GM12873 (cell line): Measurements from ENCODE around the gene SOCS6.

ENCODE experiments used
- CTCF ChIP-seq: IDR thresholded peaks from 2 replicates; pipeline ENCODE4 v1.5.1; 2012; ENCODE audit warnings: low read depth, mild to moderate bottlenecking, moderate library complexity, low read length, control low read depth; ENCODE audit not compliant: insufficient read depth; ENCODE audit errors: missing control alignments

Gene SOCS6

GRCh38 chr18:70326255-70326654, 37.4 kb downstream of the SOCS6 start:
- no peak for TF ChIP-seq CTCF

GRCh38 chr18:70328169-70328568, 39.3 kb downstream of the SOCS6 start:
- TF ChIP-seq CTCF, result no peak

GRCh38 chr18:70329071-70329470, 40.2 kb downstream of the SOCS6 start:
- TF ChIP-seq CTCF, result no peak

- TF ChIP-seq CTCF, result no peak
Observed at GRCh38 chr18:70330887-70331286, 42.0 kb downstream of the SOCS6 start.

- no peak for TF ChIP-seq CTCF
Observed at GRCh38 chr18:70331456-70332097, 42.7 kb downstream of the SOCS6 start.

GRCh38 chr18:70332694-70333093, 43.8 kb downstream of the SOCS6 start:
- no peak for TF ChIP-seq CTCF

GRCh38 chr18:70333316-70333715, 44.5 kb downstream of the SOCS6 start:
- TF ChIP-seq CTCF, result no peak
